Head of caudate nucleus (tissue), 42 donors: ENCODE measurements around the gene TFF3.

Experiments used
- DNase-seq, 42 donors: peaks; one replicate each; pipeline versions ENCODE4 v3.0.0 to v3.0.0-alpha.2; 2020 to 2021; ENCODE audit warnings: mixed read lengths in 7 of 42
- intact Hi-C: fragments of 100-400 bp; cut with DNase I; formaldehyde crosslinking; loops from one replicate; pipeline ENCODE4 v1.15.0; 2022

The TFF3 gene

GRCh38 chr21:42348762-42349161, 33.6 kb upstream of the TFF3 start:
- no peak for DNase-seq
- intact Hi-C loops: no loop called here

- intact Hi-C loops: no loop called here
- DNase-seq: peak in 1 of 42 donors; percentile 21
Observed at GRCh38 chr21:42347601-42348327, 32.6 kb upstream of the TFF3 start.

- intact Hi-C loops: no loop called here
- peak in 1 of 42 donors; percentile 24 for DNase-seq
Observed at GRCh38 chr21:42346866-42347600, 31.8 kb upstream of the TFF3 start.

- DNase-seq: peak in 1 of 42 donors; percentile 32
- intact Hi-C loops: no loop called here
Observed at GRCh38 chr21:42346441-42346840, 31.2 kb upstream of the TFF3 start.

GRCh38 chr21:42344631-42345030, 29.4 kb upstream of the TFF3 start:
- intact Hi-C loops: no loop called here
- DNase-seq: no peak

GRCh38 chr21:42343963-42344510, 28.8 kb upstream of the TFF3 start:
- DNase-seq: peak in 1 of 42 donors; percentile 29
- intact Hi-C loops: no loop called here

GRCh38 chr21:42343556-42343955, 28.3 kb upstream of the TFF3 start:
- peak in 1 of 42 donors; percentile 22 for DNase-seq
- intact Hi-C loops: no loop called here

GRCh38 chr21:42343101-42343500, 27.9 kb upstream of the TFF3 start:
- intact Hi-C loops: no loop called here
- DNase-seq: peak in 1 of 42 donors; percentile 21

GRCh38 chr21:42341776-42342542, 26.8 kb upstream of the TFF3 start:
- peak in 1 of 42 donors; percentile 35 for DNase-seq
- intact Hi-C loops: no loop called here

GRCh38 chr21:42340187-42341050, 25.2 kb upstream of the TFF3 start:
- peak in 1 of 42 donors; percentile 19 for DNase-seq
- intact Hi-C loops: no loop called here

- peak in 1 of 42 donors; percentile 30 for DNase-seq
- intact Hi-C loops: no loop called here
Observed at GRCh38 chr21:42338729-42339715, 23.8 kb upstream of the TFF3 start.

GRCh38 chr21:42337830-42338728, 22.9 kb upstream of the TFF3 start:
- intact Hi-C loops: no loop called here
- DNase-seq: peak; percentile 55 to 91 (median 79)

- DNase-seq: no peak
- intact Hi-C loops: no loop called here
Observed at GRCh38 chr21:42337276-42337675, 22.1 kb upstream of the TFF3 start.

- intact Hi-C loops: no loop called here
- peak in 1 of 42 donors; percentile 22 for DNase-seq
Observed at GRCh38 chr21:42336054-42336453, 20.8 kb upstream of the TFF3 start.

GRCh38 chr21:42332557-42333317, 17.5 kb upstream of the TFF3 start:
- intact Hi-C loops: no loop called here
- DNase-seq: no peak

GRCh38 chr21:42331660-42332059, 16.5 kb upstream of the TFF3 start:
- no peak for DNase-seq
- intact Hi-C loops: no loop called here
